Measurements from ENCODE around the gene GNAQ. TPM values are rescaled to one million over a fixed set of nuclear protein-coding genes. Genes with fewer than 3 reads are reported as not detected.

Gene GNAQ
- total and polyA plus RNA-seq, 2 of the 13 experiments (the other 11 are each of a cell fraction or from before 2014, with no cell fraction given): 16.5 to 17.7 TPM

- H3K9me3 ChIP-seq (ENCODE audit: low read length): no peaks in the 10 kb centered on the region
- in situ Hi-C loops (cut with HindIII; ENCODE audit: extremely low pct_ligation_motif_present, low pct_unique_long_range_greater_than_20kb) (no loop called here), intact Hi-C loops (cut with micrococcal nuclease; ENCODE audit: unreplicated experiment) (no loop called here)
- ChIA-PET CTCF (ENCODE audit: low intra/inter-chr PET ratio, low total read pairs) (no interaction called here), POLR2A (no interaction called here)
- no peak for FAIRE-seq
- H3K9ac ChIP-seq (ENCODE audit: insufficient read depth, low read depth, low read length): no peak overlapping the region
- no TSS peak for BruUV-seq (replicated peaks)
- TF ChIP-seq, protein P1, sequence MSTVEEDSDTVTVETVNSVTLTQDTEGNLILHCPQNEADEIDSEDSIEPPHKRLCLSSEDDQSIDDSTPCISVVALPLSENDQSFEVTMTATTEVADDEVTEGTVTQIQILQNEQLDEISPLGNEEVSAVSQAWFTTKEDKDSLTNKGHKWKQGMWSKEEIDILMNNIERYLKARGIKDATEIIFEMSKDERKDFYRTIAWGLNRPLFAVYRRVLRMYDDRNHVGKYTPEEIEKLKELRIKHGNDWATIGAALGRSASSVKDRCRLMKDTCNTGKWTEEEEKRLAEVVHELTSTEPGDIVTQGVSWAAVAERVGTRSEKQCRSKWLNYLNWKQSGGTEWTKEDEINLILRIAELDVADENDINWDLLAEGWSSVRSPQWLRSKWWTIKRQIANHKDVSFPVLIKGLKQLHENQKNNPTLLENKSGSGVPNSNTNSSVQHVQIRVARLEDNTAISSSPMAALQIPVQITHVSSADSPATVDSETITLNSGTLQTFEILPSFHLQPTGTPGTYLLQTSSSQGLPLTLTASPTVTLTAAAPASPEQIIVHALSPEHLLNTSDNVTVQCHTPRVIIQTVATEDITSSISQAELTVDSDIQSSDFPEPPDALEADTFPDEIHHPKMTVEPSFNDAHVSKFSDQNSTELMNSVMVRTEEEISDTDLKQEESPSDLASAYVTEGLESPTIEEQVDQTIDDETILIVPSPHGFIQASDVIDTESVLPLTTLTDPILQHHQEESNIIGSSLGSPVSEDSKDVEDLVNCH (CRISPR knock-in tag; IDR thresholded peaks at IDR 0.05): no peak
- peak; percentile 76 for TF ChIP-seq ZNF629 (CRISPR knock-in tag; conservative IDR thresholded peaks at IDR 0.05)
- no peak overlapping the region for H3K4me3 ChIP-seq (replicated peaks in 1 of 3; ENCODE audit: insufficient read depth in 1 of 3, low read depth in 2 of 3, low read length in 3 of 3)
- H3K4me2 ChIP-seq (ENCODE audit: low read depth, low read length): no peak overlapping the region
- no peak for DNase-seq (ENCODE audit: low spot score)
- no peak overlapping the region for H3K27ac ChIP-seq (ENCODE audit: extremely low read length, insufficient read depth, low read length)
- no peaks in the 10 kb centered on the region for H4K20me1 ChIP-seq (ENCODE audit: insufficient read depth, low read length)
- H3K4me1 ChIP-seq (ENCODE audit: insufficient read depth, low read length): peaks cover 20% of the 10 kb centered on the region
- WGBS (ENCODE audit: low lambda C conversion rate): 81% methylated on average over 2 of the region's 2 CpGs
- ATAC-seq: no peak
- H3K36me3 ChIP-seq (replicated peaks in 1 of 2; ENCODE audit: control insufficient read depth in 1 of 2, insufficient read depth in 2 of 2, low read length in 2 of 2): no peaks in the 10 kb centered on the region
- no peaks in the 10 kb centered on the region for H3K27me3 ChIP-seq (ENCODE audit: control insufficient read depth in 1 of 2, insufficient read depth in 2 of 2, low read length in 2 of 2)
- peaks cover 7% of the 10 kb centered on the region for H3K79me2 ChIP-seq (ENCODE audit: insufficient read depth, low read length)
- no peak overlapping the region for H2AFZ ChIP-seq (ENCODE audit: low read length)
Measured at GRCh38 chr9:77974434-77974833, 57.2 kb downstream of the GNAQ start.

- TF ChIP-seq ZNF24 (IDR thresholded peaks at IDR 0.05) (no peak), ZNF670 (CRISPR knock-in tag; IDR thresholded peaks at IDR 0.05; ENCODE audit: borderline replicate concordance) (no peak), ZMYM3 (CRISPR knock-in tag; IDR thresholded peaks at IDR 0.05) (no peak), ZNF841 (CRISPR knock-in tag; IDR thresholded peaks at IDR 0.05; ENCODE audit: borderline replicate concordance) (no peak), MEIS1 (CRISPR knock-in tag; IDR thresholded peaks at IDR 0.05; ENCODE audit: borderline replicate concordance) (no peak), ZNF615 (CRISPR knock-in tag; IDR thresholded peaks at IDR 0.05; ENCODE audit: borderline replicate concordance) (no peak), KMT2A (CRISPR knock-in tag; IDR thresholded peaks at IDR 0.05) (no peak)
- peaks cover 15% of the 10 kb centered on the region for H3K79me2 ChIP-seq (ENCODE audit: insufficient read depth, low read length)
- no peak for DNase-seq (ENCODE audit: low spot score)
- FAIRE-seq: no peak
- ATAC-seq: no peak
- H3K9ac ChIP-seq (ENCODE audit: insufficient read depth, low read depth, low read length): no peak overlapping the region
- no TSS peak for BruUV-seq (replicated peaks)
- intact Hi-C loops (cut with micrococcal nuclease; ENCODE audit: unreplicated experiment): no loop called here
- no peaks in the 10 kb centered on the region for H3K4me1 ChIP-seq (ENCODE audit: insufficient read depth, low read length)
- in situ Hi-C loops (cut with HindIII; ENCODE audit: extremely low pct_ligation_motif_present, low pct_unique_long_range_greater_than_20kb): no loop called here
- no peak overlapping the region for H3K27ac ChIP-seq (ENCODE audit: extremely low read length, insufficient read depth, low read length)
- no peaks in the 10 kb centered on the region for H4K20me1 ChIP-seq (ENCODE audit: insufficient read depth, low read length)
- H3K4me3 ChIP-seq (replicated peaks in 1 of 3; ENCODE audit: insufficient read depth in 1 of 3, low read depth in 2 of 3, low read length in 3 of 3): no peak overlapping the region
- H3K9me3 ChIP-seq (ENCODE audit: low read length): no peaks in the 10 kb centered on the region
- no peaks in the 10 kb centered on the region for H3K27me3 ChIP-seq (ENCODE audit: control insufficient read depth in 1 of 2, insufficient read depth in 2 of 2, low read length in 2 of 2)
- CTCF ChIA-PET (ENCODE audit: low intra/inter-chr PET ratio, low total read pairs): no interaction called here
- H2AFZ ChIP-seq (ENCODE audit: low read length): no peak overlapping the region
- no peak overlapping the region for H3K4me2 ChIP-seq (ENCODE audit: low read depth, low read length)
- 95% methylated on average over 4 of the region's 4 CpGs for WGBS (ENCODE audit: low lambda C conversion rate)
- H3K36me3 ChIP-seq (replicated peaks in 1 of 2; ENCODE audit: control insufficient read depth in 1 of 2, insufficient read depth in 2 of 2, low read length in 2 of 2): no peaks in the 10 kb centered on the region
- POLR2A ChIA-PET: no interaction called here
Measured at GRCh38 chr9:77969083-77969482, 62.5 kb downstream of the GNAQ start.

Measured in HepG2 (cell line).